Measurements from ENCODE around the gene SLC5A4. TPM values are rescaled to one million over a fixed set of nuclear protein-coding genes. Genes with fewer than 3 reads are reported as not detected.
"Not testable (repeated sequence)": the region's sequence is repeated elsewhere in the genome, so short reads cannot be mapped to it uniquely, and the experiment has no call there.

Gene SLC5A4
- total RNA-seq: under 1 TPM in 2 of 8 experiments, not detected in 6; 0.14 to 0.81 TPM

DNA sequence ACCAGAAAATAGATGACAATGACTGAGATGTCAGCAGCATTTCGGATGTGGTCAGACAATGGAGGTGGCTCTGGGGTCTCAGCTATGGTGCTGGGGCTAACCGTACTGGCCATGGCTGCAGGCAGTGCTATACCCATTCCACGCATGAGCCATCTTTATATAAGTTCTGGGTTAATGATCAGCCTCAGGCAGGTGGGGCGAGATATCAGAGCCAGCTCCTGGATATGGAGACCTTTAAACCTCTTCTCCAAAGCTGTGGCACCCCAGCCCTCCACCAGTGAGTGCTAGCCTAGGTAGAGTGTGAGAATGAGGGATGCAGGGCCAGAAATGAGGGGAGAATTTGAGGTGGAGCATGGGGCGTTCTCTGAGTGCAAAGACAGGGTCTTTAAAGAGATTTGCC, at the start of gene SLC5A4:
Gene SLC5A4, minus strand, starts transcription at position 131 of the 400 bp plus-strand sequence. Its CDS starts 18 bp downstream, at position 113.
- Histone ChIP-seq H3K4me3 (no peak within 1 kb of the TSS), H3K27ac (no peak within 1 kb of the TSS), H3K4me1 (replicated peaks in 1 of 2) (no peaks in the 10 kb centered on the region)
- 13 to 78% (median 51%) methylated on average over 1 to 5 of the region's 5 CpGs; no CpG with 5 or more reads in 3 of the 10 experiments for WGBS, 10 experiments
- in situ Hi-C loops (cut with MboI; ENCODE audit: low pct_unique_long_range_greater_than_20kb in 2 of 9, low sequenced_read_pairs in 9 of 9, unreplicated experiment in 9 of 9): loop anchor here in 2 of 9 experiments (25.0 kb wide), 2 partner anchors 118 to 207 kb away; partner anchors contain the start of genes BPIFC (in 1 of the 2) and FBXO7 (in 1 of the 2)
- no peak for ATAC-seq (replicated peaks in 6 of 8)

- ATAC-seq (replicated peaks in 6 of 8); in situ Hi-C loops (cut with MboI; ENCODE audit: low pct_unique_long_range_greater_than_20kb in 2 of 9, low sequenced_read_pairs in 9 of 9, unreplicated experiment in 9 of 9); H3K4me3 ChIP-seq; H3K27ac ChIP-seq; H3K4me1 ChIP-seq (replicated peaks in 1 of 2): not testable (repeated sequence)
Measured at GRCh38 chr22:32293921-32294320, 38.8 kb upstream of the SLC5A4 start.

GRCh38 chr22:32286290-32286840, 31.2 kb upstream of the SLC5A4 start:
- Histone ChIP-seq H3K4me1 (replicated peaks in 1 of 2) (no peaks in the 10 kb centered on the region), H3K4me3 (no peak overlapping the region), H3K27ac (no peak overlapping the region)
- no peak for ATAC-seq (replicated peaks in 6 of 8)
- 36 to 100% (median 83%) methylated on average over 1 to 3 of the region's 3 CpGs; no CpG with 5 or more reads in 1 of the 10 experiments for WGBS, 10 experiments
- in situ Hi-C loops (cut with MboI; ENCODE audit: low pct_unique_long_range_greater_than_20kb in 2 of 9, low sequenced_read_pairs in 9 of 9, unreplicated experiment in 9 of 9): no loop called here

DNA sequence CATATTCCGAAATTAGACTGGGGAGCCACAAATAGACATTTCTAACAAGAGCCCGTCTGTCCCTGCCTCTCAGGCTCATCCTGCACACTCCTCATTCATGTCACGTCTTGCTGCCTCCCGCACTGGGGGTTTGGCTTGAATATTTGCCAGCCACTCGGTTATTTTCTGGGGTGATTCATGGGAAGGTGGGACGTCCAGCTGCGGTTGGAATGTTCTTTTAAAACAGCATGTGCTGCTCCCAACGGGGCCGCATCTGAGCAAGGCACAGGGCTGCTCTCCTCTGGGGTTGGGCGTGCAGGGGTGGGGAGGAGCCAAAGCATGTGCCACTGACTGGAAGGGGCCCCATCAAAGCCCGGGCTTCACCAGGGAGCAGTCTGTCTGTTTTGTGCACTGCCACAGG, 25.9 kb upstream of the SLC5A4 start:
- WGBS, 10 experiments: 0 to 53% (median 6%) methylated on average over 2 to 8 of the region's 11 CpGs; no CpG with 5 or more reads in 5 of the 10 experiments
- Histone ChIP-seq H3K4me1 (replicated peaks in 1 of 2) (no peaks in the 10 kb centered on the region), H3K27ac (no peak overlapping the region), H3K4me3 (no peak overlapping the region)
- in situ Hi-C loops (cut with MboI; ENCODE audit: low pct_unique_long_range_greater_than_20kb in 2 of 9, low sequenced_read_pairs in 9 of 9, unreplicated experiment in 9 of 9): no loop called here
- ATAC-seq (replicated peaks in 6 of 8): peak; percentile 47 to 100 (median 76)

DNA sequence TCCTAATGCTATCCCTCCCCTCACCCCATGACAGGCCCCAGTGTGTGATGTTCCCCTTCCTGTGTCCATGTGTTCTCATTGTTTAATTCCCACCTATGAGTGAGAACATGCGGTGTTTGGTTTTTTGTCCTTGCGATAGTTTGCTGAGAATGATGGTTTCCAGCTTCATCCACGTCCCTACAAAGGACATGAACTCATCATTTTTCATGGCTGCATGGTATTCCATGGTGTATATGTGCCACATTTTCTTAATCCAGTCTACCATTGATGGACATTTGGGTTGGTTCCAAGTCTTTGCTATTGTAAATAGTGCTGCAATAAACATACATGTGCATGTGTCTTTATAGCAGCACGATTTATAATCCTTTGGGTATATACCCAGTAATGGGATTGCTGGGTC, 20.2 kb upstream of the SLC5A4 start:
- in situ Hi-C loops (cut with MboI; ENCODE audit: low pct_unique_long_range_greater_than_20kb in 2 of 9, low sequenced_read_pairs in 9 of 9, unreplicated experiment in 9 of 9); H3K4me3 ChIP-seq; H3K27ac ChIP-seq; ATAC-seq (replicated peaks in 6 of 8); H3K4me1 ChIP-seq (replicated peaks in 1 of 2): not testable (repeated sequence)
- WGBS, 10 experiments: no CpG with 5 or more reads among the region's 4 CpGs

- Histone ChIP-seq H3K4me1 (replicated peaks in 1 of 2) (no peaks in the 10 kb centered on the region), H3K4me3 (no peak overlapping the region), H3K27ac (no peak overlapping the region)
- ATAC-seq (replicated peaks in 6 of 8): no peak
- in situ Hi-C loops (cut with MboI; ENCODE audit: low pct_unique_long_range_greater_than_20kb in 2 of 9, low sequenced_read_pairs in 9 of 9, unreplicated experiment in 9 of 9): loop anchor here in 2 of 9 experiments (25.0 kb wide), 2 partner anchors 134 to 191 kb away; partner anchors contain the start of genes BPIFC (in 1 of the 2) and FBXO7 (in 1 of the 2)
- WGBS, 10 experiments: 80 to 100% (median 90%) methylated on average over 1 to 8 of the region's 18 CpGs; no CpG with 5 or more reads in 5 of the 10 experiments
Measured at GRCh38 chr22:32271389-32271788, 16.2 kb upstream of the SLC5A4 start.

- in situ Hi-C loops (cut with MboI; ENCODE audit: low pct_unique_long_range_greater_than_20kb in 2 of 9, low sequenced_read_pairs in 9 of 9, unreplicated experiment in 9 of 9): loop anchor here in 2 of 9 experiments (25.0 kb wide), 2 partner anchors 134 to 191 kb away; partner anchors contain the start of genes BPIFC (in 1 of the 2) and FBXO7 (in 1 of the 2)
- ATAC-seq (replicated peaks in 6 of 8): no peak
- Histone ChIP-seq H3K4me3 (no peak overlapping the region), H3K27ac (no peak overlapping the region), H3K4me1 (replicated peaks in 1 of 2) (no peaks in the 10 kb centered on the region)
- WGBS, 10 experiments: 60 to 100% (median 93%) methylated on average over 1 to 11 of the region's 25 CpGs; no CpG with 5 or more reads in 4 of the 10 experiments
Measured at GRCh38 chr22:32270641-32271369, 15.7 kb upstream of the SLC5A4 start.

DNA sequence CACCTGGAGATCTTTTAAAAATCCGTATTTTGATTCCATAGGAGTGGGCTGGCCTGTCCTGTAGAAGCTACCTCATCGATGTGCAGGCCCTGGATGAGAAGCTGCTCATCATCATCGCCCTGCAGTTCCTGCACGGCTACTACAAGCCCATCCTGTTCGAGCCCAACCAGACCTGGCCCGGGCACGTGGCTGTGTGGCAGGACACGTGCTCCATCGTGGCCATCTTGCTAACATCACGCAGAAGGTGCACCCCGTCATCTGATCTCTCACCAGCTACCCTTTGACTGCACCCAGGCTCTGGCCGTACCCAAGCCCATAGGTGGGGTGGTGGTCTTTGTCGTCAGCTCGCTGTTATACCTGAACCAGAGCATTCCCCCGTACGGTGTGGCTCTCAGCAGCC, 14.2 kb upstream of the SLC5A4 start:
- H3K27ac ChIP-seq: no peak overlapping the region
- no peak overlapping the region for H3K4me3 ChIP-seq
- ATAC-seq (replicated peaks in 6 of 8): no peak
- H3K4me1 ChIP-seq (replicated peaks in 1 of 2): no peaks in the 10 kb centered on the region
- in situ Hi-C loops (cut with MboI; ENCODE audit: low pct_unique_long_range_greater_than_20kb in 2 of 9, low sequenced_read_pairs in 9 of 9, unreplicated experiment in 9 of 9): loop anchor here in 2 of 9 experiments (10.0 to 25.0 kb wide), 3 partner anchors 132 to 295 kb away; partner anchors contain the start of genes BPIFC (in 1 of the 2) and FBXO7 (in 1 of the 2)
- 18 to 92% (median 43%) methylated on average over 3 to 11 of the region's 16 CpGs; no CpG with 5 or more reads in 3 of the 10 experiments for WGBS, 10 experiments

- in situ Hi-C loops (cut with MboI; ENCODE audit: low pct_unique_long_range_greater_than_20kb in 2 of 9, low sequenced_read_pairs in 9 of 9, unreplicated experiment in 9 of 9): loop anchor here in 2 of 9 experiments (10.0 to 25.0 kb wide), 3 partner anchors 130 to 292 kb away; partner anchors contain the start of genes BPIFC (in 1 of the 2) and FBXO7 (in 1 of the 2)
- 0 to 80% (median 44%) methylated on average over 2 to 3 of the region's 3 CpGs for WGBS, 10 experiments
Measured at GRCh38 chr22:32267011-32267410, 11.9 kb upstream of the SLC5A4 start.

DNA sequence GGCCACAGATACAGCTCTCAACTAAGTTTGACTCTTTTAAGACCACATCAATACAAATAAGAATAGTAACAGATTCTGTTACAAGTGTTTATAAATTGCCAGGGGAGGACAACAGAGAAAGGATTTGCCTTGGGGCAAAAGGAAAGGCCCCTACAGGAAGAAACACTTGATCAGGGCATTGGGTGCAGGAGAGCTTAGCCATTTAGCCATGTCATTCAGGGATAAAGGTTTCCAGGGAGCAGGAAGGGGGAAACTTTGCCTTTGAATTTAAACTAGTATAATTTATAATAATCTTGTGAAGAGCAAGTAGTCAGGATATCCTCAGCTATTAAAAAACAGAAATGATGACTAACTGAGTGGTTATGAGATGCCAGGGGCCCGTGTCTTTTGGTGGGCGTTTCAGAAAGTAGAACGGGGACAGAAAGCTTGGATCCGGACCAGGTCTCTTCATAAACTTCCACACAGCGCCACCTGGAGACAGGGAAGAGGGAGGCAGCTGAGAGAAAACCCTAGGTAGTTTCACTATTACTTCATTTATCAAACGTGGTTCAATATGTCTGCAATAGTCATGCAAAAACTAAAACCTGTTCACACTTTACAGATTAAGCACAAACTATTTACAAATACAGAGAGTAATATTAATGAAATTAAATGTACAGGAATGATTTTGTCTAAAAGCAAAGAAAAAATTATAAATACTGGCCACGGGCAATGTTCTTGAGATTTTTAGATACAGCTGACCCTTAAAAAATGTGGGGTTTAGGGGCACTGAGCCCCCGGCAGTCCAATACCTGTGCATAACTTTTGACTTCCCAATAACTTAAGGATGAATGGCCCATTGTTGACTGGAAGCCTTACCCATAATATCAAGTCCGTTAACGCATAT, 11.0 kb upstream of the SLC5A4 start:
- H3K4me1 ChIP-seq (replicated peaks in 1 of 2): no peaks in the 10 kb centered on the region
- no peak overlapping the region for H3K27ac ChIP-seq
- 0 to 100% (median 23%) methylated on average over 1 to 10 of the region's 10 CpGs for whole genome bisulfite sequencing, 10 experiments
- in situ Hi-C loops (cut with MboI; ENCODE audit: low pct_unique_long_range_greater_than_20kb in 2 of 9, low sequenced_read_pairs in 9 of 9, unreplicated experiment in 9 of 9): loop anchor here in 2 of 9 experiments (10.0 to 25.0 kb wide), 3 partner anchors 129 to 291 kb away; partner anchors contain the start of genes BPIFC (in 1 of the 2) and FBXO7 (in 1 of the 2)
- ATAC-seq (replicated peaks in 6 of 8): peak; percentile 56 to 83 (median 69)
- no peak overlapping the region for H3K4me3 ChIP-seq

More at GRCh38 chr22:32267011-32267410, 11.9 kb upstream of the SLC5A4 start:
- no peak overlapping the region for H3K27ac ChIP-seq
- H3K4me1 ChIP-seq (replicated peaks in 1 of 2): no peaks in the 10 kb centered on the region
- no peak overlapping the region for H3K4me3 ChIP-seq
- ATAC-seq (replicated peaks in 6 of 8): no peak

- H3K4me1 ChIP-seq (replicated peaks in 1 of 2); H3K4me3 ChIP-seq; H3K27ac ChIP-seq; ATAC-seq (replicated peaks in 6 of 8): not testable (repeated sequence)
- in situ Hi-C loops (cut with MboI; ENCODE audit: low pct_unique_long_range_greater_than_20kb in 2 of 9, low sequenced_read_pairs in 9 of 9, unreplicated experiment in 9 of 9): loop anchor here in 2 of 9 experiments (10.0 to 25.0 kb wide), 3 partner anchors 126 to 289 kb away; partner anchors contain the start of genes BPIFC (in 1 of the 2) and FBXO7 (in 1 of the 2)
- 39 to 100% (median 92%) methylated on average over 1 to 4 of the region's 4 CpGs; no CpG with 5 or more reads in 1 of the 10 experiments for WGBS, 10 experiments
Measured at GRCh38 chr22:32263678-32264077, 8.5 kb upstream of the SLC5A4 start.

- Histone ChIP-seq H3K4me3 (no peak overlapping the region), H3K4me1 (replicated peaks in 1 of 2) (no peaks in the 10 kb centered on the region), H3K27ac (no peak overlapping the region)
- in situ Hi-C loops (cut with MboI; ENCODE audit: low pct_unique_long_range_greater_than_20kb in 2 of 9, low sequenced_read_pairs in 9 of 9, unreplicated experiment in 9 of 9): loop anchor here in 2 of 9 experiments (10.0 to 25.0 kb wide), 3 partner anchors 124 to 287 kb away; partner anchors contain the start of genes BPIFC (in 1 of the 2) and FBXO7 (in 1 of the 2)
- 6 to 79% (median 45%) methylated on average over 2 to 4 of the region's 4 CpGs; no CpG with 5 or more reads in 6 of the 10 experiments for WGBS, 10 experiments
- ATAC-seq (replicated peaks in 6 of 8): no peak
Measured at GRCh38 chr22:32261306-32261705, 6.2 kb upstream of the SLC5A4 start.

All from motor neuron (in vitro differentiated cells).